Activated CD4-positive, alpha-beta T cell treated with anti-CD3 and anti-CD28 coated beads, Interleukin-2, Interleukin-4, amounts not matched to agents 100 ng/mL and 50 ng/mL, durations not matched to agents 16 hours and 8 hours (primary cell): ENCODE results near the gene ITGB6.
A peak's percentile ranks its signal among the peaks of the same experiment; 100 is the strongest.

Source experiments
- DNase-seq: peaks from one replicate; pipeline ENCODE4 v3.0.0-alpha.2; 2020; ENCODE audit warnings: low spot score

Gene ITGB6

DNA sequence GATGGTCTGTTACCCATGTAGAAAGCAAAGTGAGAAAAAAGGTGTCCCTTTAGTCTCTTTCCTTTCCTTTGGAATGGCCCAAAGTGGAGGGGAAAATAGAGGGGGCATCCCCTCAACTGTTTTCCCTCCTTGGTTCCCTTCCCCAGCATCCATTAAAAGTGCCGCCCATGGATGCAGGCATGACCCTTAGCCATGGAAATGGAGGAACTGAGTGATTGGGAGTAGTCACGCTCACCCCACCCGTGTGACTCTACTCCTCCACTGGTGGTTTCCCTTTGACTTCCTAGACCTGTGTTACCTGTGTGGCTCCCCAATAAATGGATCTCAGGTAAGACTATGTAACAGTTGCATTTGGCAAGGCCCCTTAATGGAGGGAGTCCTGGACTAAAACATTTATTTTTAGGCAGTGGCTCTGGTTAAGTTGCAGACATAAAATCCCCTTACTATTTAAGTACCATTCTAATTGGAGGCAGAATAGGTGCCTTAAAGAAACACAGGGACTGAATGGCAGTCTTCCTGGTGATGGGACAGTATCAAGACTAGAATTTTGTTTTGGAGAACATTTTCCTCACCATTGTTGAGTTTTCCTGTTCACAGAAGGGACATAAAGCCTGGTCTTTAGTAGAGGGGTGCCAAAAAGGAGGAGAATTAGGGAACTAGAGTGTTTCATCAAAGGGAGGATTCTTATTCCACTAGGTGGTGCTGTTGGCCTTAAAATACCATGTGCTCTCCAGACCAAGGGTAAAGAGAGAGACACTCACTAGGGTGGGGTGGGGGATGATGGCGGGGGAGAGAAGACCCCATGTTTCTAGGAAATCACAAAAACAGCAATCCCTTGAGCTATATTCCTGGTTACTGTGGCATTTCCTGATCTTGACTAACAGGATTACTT is 112.0 kb downstream of the ITGB6 start:
- DNase-seq: peak; percentile 24

GRCh38 chr2:160085662-160086061 is 114.4 kb downstream of the ITGB6 start:
- no peak for DNase-seq

GRCh38 chr2:160077912-160078810 is 121.9 kb downstream of the ITGB6 start:
- DNase-seq: no peak

DNA sequence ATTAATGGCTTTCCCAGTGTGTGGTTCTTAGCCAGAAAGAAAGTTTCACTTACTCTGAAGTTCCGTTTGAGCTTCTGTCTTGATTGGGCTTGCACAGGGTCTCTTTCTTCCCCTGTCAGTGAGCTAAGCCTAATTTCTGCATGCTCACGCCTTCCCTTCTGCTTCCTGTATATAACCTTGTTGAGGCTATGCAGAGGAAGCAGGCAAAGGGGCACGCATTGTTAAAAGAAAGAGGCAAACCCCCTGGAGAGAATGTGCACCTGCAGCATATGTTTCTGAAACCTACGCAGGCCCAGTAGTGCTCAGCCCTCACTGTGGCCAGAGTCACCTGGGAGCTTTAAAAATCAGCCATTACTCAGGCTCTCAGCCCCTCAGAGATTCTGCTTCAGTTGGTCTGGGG is 123.2 kb downstream of the ITGB6 start:
- no peak for DNase-seq

DNA sequence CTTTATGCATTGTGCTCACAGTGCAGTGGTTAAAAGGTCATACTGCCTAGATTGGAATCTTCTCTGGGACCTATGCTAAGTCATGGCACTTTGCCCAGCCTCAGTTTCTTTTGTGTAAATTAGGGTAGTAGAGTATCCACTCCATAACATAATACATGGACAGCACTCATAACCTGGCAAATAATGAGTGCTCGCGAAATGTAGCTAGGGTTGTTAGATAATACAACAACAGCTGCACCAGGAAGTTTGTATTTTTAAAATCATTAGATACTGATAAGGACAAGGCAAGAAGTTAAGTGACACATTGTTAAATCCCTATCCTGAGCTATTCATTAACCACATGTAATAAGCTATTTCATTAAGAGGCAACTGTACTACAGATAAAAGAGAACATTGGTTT is 123.8 kb downstream of the ITGB6 start:
- DNase-seq: no peak

DNA sequence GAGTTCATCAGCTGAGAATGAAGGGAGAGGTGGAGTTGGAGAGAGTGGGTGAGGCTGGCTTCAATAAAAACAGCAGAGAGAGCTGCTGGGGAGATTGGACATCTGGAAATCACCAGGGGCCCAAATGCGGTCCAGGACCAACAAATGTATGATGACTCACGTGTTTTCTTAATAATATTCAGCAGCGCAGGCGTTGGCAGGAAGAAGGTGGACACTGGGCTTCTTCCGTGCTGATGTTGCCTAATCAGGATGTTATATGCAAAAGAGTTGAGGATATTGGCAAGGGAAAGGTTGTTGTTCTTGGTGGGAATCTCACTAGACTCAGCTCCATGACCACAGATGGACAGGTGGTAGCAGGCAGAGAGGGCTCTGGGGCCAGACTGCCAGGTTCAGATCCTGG is 124.9 kb downstream of the ITGB6 start:
- DNase-seq: no peak

DNA sequence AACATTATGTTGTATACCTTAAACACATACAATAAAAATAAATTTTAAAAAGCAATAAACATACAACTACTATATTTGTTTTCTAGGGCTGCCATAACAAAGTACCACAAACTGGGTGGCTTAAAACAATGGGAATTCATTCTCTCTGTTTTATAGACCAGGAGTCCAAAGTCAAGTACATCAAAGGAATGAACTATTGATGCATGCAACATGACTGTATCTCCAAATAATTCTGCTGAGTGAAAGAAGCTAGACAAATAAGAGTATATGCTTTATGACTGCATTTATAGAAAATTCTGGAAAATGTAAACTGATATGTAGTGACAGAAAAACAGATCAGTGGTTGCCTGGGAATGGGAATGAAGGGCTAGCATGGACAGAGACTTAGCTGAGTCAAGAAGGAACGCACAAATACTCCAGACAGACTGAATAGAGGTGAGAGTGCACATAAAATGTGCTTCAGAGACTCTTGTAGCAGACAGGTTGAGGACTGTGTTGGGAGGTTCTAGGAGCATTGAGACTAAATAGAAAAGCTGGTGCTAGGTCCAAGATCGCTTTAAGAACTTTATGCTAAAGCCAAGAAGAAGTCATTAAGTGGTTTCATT is 126.7 kb downstream of the ITGB6 start:
- DNase-seq: no peak

DNA sequence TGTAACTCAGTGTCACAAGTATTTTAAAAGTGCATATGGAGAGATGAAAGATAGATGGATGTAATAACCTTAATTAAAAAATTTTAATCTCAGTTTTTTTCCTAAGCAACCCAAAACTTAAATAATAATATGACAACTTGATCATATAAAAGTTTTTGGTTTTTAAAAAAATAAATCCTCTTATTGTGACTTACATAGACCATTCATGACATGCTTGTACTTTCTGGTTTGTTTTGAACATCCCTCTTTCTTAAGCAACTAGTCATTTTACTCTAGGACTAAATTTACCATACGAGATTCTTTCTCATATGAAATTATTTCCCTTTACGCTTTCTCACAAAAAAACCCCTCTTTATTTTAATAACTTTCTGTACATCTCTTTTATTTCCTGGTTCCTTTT is 131.2 kb downstream of the ITGB6 start:
- DNase-seq: no peak

DNA sequence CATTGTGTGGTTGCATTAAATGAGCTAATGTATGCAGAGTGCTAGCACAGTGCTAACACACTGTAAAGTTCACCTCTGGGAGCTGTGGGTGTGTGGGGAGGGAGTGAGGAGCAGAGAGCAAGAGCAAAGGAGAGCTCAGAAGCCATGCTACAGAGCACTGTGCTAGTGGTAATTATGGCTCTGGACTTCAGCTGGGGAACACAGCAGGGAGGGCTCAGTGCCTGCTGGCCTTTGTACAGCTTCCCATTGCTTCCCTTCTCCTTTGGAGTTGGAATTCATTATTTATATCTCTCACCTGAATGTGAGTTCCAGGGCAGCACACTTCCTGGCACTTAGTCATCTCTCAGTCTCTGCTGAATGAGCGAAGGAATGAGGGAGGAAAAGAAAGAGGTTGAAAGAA is 135.2 kb downstream of the ITGB6 start:
- no peak for DNase-seq

GRCh38 chr2:160063879-160064612 is 136.0 kb downstream of the ITGB6 start:
- no peak for DNase-seq

GRCh38 chr2:160063271-160063670 is 136.8 kb downstream of the ITGB6 start:
- no peak for DNase-seq

DNA sequence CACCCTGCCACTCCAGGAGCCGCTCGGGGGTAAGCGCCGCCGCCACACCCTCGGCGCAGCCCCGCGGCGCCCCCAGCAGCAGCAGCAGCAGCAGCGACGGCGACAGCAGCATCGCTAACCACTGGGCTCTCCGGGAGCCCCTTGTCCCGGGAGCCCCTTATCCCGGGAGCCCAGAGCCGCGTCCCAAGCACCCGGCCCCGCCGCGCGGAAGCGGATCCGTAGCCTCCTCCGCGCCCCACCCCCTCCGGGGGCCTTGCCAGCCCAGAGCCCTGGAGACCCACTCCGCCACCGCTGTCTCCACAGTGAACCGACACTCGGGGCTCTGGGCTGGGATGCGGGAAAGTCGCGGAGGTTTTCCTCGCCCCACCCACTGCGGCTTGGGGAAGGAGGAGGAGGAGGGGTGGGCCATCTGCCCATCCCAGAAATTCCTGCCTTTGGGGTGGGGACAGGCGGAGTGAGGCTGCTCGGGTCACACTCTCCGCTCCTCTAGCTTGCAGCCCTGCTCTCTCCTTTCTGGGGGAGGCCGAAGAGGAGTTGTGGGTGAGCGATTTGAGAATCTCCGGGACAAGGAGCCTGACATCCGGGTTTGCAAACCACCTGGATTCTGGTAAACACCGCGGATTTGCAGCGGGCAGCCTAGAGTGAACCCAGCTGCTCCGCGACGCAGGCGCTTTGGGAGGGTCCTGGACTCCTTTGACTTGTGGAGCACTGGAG is 137.6 kb downstream of the ITGB6 start, which contains the start of gene PLA2R1:
Gene PLA2R1, minus strand, starts transcription at position 324 of the 714 bp plus-strand sequence. Its CDS starts 212 bp downstream, at position 112.
- no peak for DNase-seq

- DNase-seq: no peak
Observed at GRCh38 chr2:160061944-160062291, 138.2 kb downstream of the ITGB6 start.

GRCh38 chr2:160061533-160061932 is 138.5 kb downstream of the ITGB6 start:
- no peak for DNase-seq

DNA sequence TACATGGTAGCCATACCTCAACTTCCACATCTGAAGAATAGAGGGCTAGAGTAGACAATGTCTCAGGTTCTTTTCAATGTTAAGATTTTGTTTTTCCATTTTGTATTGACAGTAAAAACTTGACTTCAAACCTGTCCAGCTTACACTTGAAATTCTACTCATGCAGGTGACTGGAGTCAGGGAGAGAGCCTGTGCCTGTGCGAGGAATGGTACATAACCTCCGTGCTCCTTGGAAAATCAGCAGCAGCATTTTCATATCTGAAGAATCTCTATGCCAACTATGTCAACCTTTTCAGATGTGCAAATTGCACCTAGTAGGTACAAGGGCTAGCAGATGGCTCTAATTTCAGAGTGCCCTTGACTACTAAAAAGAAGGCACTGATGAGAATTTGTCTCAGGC is 139.8 kb downstream of the ITGB6 start:
- no peak for DNase-seq

- no peak for DNase-seq
Observed at GRCh38 chr2:160057356-160057755, 142.7 kb downstream of the ITGB6 start.

GRCh38 chr2:160055726-160056108 is 144.4 kb downstream of the ITGB6 start:
- no peak for DNase-seq

- DNase-seq: no peak
Observed at GRCh38 chr2:160054984-160055725, 144.9 kb downstream of the ITGB6 start.

DNA sequence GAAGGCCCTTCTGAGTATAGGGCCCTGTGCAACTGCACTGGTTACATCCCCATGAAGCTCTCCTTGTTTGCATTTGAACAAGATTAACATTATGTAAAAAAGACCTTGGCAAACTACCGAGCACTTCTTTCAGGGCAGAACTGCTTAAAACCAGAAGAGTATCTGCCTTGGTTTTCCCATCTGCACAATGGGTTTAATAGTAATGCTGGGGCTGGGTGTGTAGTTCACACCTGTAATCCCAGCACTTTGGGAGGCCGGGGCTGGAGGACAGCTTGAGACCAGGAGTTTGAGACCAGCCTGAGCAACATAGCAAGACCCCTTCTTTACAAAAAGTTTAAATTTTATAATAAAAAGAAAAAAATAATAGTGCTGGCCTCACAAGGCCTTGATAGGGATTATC is 146.1 kb downstream of the ITGB6 start:
- no peak for DNase-seq

DNA sequence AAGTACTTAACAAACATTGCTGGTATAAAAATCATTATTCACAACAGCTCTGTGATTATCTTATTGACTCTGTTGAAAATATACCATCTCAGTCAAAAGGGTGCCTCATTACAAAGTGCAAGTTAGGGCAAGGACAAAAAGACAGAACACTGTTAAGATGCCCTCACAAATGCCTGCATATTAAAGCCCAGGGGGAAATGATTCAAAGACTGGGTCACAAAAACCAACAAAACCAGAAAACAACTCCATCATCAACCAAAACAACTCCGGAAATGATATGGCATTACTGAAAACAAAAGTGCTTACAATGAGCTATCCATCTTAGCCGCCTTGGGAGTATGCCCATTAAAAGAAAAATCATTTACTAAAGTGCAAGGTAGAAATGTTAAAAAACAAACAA is 147.5 kb downstream of the ITGB6 start:
- DNase-seq: peak; percentile 51
